SK-N-DZ (cell line): ENCODE measurements around the gene TACC3. TPM values are rescaled to one million over a fixed set of nuclear protein-coding genes. Genes with fewer than 3 reads are reported as not detected.
A peak's percentile ranks its signal among the peaks of the same experiment; 100 is the strongest.
"Not testable (repeated sequence)": the region's sequence is repeated elsewhere in the genome, so short reads cannot be mapped to it uniquely, and the experiment has no call there.

Experiments used
- DNase-seq: peaks from one replicate; pipeline ENCODE4 v3.0.0-alpha.2; 2015; ENCODE audit warnings: low spot score
- polyA plus RNA-seq, 2 experiments: library from polyadenylated mRNA; depleted of rRNA; stranded (reverse); fragments of >200 nt; gene quantifications; 2 replicates each; pipeline ENCODE4 v1.2.3, GENCODE V29; 2014

The TACC3 gene
- polyA plus RNA-seq (2014; cell fraction: cytosol; rRNA removed): 28.0 and 30.2 TPM in 2 replicates
- polyA plus RNA-seq (2014; cell fraction: nucleus; rRNA removed): 90.5 and 232 TPM in 2 replicates

DNA sequence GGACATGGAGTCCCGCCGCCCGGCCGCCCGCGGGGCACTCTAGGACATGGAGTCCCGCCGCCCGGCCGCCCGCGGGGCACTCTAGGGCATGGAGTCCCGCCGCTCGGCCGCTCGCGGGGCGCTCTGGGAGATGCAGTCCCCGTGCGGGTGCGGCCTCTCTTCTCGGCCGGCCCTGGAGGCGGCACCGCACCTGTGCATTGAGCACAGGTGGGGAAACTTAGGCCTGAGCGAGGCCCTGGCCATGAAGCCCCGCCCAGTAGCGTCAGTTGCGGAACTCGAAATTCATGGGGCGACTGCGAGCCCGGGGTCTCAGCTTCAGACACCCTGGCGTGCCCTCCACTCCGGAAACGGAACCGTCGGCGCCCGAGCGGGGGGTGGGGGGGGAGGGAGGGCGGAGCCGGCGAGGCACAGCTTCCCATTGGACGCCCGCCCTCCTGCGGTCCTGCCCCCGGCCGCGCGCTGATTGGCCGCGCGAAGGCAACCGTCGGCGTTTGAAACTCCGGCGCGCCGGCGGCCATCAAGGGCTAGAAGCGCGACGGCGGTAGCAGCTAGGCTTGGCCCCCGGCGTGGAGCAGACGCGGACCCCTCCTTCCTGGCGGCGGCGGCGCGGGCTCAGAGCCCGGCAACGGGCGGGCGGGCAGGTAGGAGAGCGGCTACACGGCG lies at the start of gene TACC3, which contains the start of gene TMEM129:
TSS of gene TACC3 (plus strand) at position 519 of the 663 bp plus-strand sequence. CDS start 1,901 bp downstream, outside the sequence.
TSS of gene TMEM129 (minus strand) at position 321 of the 663 bp plus-strand sequence. CDS start 486 bp downstream, outside the sequence.
- peak; percentile 93 for DNase-seq

DNA sequence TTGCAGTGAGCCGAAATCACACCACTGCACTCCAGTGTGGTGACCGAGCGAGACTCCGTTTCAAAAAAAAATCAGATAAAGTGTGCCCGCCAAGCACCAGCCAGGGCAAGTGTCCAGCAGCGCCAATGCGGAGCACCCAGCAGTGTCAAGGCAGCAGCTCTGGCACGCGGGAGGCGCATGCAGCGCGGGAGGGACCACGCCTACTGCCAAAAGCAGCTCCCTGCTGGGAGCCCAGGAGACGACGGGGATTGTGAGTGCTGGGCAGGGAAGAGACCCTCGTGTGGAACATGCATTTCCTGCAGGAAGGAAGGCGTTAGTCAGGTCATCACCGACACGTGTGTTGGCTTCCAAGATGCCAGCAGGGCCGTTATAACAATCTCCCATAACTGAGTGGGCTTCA lies 47.6 kb upstream of the TACC3 start:
- no peak for DNase-seq

DNA sequence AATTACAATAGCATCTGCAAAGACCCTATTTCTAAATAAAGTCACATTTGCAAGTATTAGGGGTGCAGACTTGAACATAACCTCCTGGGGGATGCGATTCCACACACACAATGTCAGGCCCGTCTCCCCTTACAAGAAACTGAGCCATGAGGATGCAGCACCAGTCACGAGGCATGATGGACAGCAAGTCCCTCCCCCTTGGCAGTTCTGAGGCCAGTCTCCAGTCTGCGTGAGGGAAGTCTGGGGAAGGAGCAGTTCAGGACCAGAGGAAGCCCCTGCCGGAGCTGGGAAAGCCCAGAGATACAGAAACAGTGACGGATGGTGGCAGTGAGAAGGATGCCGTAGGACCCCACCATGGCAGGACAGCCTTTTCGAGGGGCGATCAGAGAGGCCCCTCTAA lies 46.6 kb upstream of the TACC3 start:
- peak; percentile 37 for DNase-seq

DNA sequence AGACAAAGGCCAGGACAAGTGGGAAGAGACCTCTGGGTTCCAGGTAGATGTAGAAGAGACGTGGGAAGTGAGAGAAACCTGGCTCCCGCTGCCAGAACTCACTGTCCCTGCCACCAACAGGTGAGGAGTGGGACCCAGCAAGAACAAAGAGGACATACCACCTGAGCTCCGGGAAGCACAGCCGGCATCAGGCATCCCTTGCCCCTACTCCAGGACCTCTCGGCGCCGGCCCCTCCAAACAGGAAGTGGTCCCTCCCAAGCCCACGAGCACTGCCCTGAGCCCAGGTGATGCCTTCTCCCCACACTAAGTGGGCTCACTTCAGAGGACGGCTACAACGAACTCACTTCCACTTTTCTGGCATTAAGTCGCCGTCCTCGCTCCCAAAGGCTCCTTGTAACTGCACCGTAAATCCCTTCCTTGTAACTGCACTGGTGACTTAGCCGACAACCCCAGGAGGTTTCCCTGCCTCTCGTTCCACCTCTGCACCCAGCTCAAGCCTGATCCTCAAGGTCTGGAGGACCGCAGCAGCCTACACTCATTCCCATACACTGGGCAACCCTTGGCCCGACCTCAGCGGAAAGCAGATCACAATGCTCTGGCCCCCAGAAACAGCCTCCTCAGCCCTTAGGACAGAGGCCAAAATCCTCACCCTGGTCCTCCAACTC lies 46.1 kb upstream of the TACC3 start:
- no peak for DNase-seq

DNA sequence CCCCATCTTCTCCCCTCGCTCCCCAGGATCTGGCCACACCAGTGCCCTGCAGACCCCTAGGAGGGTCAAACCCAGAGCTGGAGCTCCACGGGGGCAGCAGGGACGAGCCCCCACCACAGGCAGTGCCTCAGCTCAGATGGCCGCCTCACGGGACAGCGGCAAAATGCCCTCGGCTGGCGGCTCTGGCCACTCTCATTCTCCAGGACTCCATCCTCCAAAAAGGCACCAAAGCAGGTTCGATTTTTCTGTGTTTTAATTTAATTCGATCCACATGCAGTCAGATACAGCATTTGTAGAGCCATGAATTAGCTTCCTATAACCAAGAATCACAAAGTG lies 45.6 kb upstream of the TACC3 start:
- no peak for DNase-seq

DNA sequence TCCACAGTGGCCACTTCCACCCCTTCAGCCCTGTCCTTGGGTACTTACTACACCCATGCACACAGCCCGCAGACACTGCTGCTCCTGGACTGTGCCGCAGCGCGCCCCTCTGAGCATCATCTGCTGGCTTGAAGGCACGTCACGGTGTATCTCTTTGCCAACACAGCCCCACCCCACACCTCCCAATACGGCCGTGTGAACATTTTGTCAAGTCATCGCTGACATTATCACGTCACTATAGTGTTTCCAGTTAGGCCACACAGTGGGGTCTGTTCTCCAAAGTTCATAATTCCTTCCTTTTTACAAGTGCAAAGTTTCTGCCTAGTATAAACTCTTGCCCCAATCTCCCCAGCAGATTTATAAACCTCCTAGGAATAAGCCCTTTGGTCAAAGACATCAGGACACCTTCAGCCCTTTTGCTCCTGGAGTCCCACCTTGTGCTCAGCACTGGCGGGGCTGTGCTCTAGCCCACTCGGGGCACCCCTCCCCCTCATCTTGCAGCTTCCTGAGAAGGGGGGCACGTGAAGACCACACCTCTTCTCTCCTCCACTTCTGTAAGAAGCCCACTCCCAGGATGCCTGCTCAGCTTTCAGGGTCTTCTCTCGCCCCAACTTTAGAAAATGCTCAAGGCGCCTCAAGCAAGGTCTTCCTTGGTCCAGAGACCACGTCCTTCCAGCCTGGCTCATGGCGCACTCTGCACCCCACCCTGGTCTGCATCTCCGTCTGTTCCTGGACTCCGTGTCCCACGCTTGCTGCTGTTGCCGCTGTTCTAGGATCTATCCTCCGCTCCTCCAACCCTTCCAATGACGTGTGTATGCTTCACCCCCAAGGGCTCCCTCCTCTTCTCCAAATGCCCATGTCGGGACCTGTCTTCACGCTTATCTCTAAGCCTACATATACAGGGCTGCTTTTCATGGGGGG lies 44.5 kb upstream of the TACC3 start:
- DNase-seq: no peak

DNA sequence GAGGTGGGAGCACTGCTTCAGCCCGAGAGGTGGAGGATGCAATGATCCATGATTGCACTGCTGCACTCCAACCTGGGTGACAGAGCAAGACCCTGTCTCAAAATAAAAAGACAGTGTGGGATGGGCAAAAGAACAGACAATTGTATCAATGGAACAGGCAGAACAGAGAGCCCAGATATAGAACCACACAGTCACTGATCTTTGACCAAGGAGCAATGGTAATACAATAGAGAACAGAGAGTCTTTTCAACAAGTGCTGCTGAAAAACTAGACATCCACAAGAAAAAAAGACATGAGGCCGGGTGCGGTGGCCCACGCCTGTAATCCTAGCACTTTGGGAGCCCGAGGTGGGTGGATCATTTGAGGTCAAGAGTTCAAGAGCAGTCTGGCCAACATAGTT lies 43.1 kb upstream of the TACC3 start:
- no peak for DNase-seq

DNA sequence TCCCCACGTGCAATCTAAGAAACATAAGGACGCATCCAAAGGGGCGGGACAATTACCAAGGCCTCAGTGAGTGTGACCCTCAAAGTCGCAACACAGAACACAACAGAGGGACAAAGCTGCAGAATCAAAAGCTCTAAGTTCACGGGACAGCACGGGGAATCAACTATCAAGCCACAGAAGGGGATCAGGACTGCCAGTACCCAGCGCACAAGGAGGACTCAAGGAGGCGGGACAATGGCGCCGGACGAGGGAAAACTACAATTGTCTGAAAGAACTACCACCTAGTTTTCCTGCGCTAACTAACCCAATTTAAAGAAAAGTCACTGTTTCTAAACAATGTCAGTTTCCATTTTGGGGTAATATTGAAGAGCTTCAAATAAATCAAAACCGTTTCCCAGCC lies 38.5 kb upstream of the TACC3 start:
- DNase-seq: no peak

DNA sequence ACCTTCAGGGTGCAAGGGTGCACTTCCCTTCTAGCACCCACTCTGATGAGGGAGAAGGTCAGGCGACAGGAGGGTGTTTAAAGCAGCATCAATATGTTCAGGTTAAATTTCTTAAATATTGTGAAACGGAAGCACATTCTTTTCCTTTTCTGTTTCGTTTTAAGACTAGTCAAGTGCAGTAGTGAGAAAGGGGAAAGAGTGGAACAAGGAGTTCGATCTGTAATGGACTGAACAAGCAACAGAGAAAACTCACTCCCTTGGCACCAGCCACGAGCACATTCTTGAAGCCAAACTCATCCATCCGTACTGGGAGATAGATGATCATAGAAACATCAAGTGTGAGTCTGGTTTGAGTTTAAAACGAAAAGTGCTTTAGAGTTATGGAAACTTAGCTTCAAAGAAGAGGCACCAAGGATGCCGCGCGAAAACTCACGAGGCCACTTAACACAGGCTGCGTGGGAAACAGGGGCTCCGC lies 38.0 kb upstream of the TACC3 start:
- no peak for DNase-seq

DNA sequence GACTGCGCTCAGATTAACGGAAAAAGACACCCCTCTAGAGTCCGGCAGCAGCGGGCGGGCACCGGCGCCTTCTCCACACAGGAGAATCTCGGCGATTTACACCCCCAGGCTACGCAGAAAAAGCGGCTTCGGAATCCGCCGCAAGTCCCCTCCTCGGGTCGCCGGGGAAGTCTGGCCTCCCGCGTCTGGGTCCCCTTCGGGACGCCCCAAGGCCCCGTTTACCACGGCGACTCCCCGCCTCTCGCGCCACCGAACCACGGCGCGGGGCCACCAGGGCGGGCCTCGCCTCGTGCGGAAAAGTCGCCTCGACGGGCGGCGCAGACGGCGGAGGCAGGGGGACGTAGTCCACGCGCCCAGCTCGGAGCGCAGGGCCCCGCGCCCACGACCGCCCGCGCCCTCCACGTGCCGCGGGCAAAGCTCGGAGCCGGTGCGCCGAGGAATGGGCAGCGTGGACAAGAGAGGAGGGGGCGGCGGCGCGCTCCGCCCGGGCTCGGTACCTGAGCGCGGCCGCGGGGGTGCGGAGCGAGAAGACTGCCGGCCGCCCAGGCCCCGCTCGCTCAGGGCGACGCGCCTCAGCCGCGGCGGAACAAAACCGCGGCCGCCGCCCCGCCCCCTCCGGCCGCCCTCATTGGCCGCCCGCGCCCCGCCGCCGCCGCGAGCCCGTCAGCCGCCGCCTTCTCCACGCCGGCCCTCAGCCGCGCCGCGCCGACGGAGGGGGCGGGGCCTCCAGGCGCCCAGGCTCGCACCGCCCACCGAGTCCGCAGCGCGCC lies 37.4 kb upstream of the TACC3 start, which contains the start of gene FAM53A:
TSS of gene FAM53A (minus strand) at position 578 of the 770 bp plus-strand sequence. CDS start 15,572 bp downstream, outside the sequence.
- DNase-seq: peak; percentile 57

DNA sequence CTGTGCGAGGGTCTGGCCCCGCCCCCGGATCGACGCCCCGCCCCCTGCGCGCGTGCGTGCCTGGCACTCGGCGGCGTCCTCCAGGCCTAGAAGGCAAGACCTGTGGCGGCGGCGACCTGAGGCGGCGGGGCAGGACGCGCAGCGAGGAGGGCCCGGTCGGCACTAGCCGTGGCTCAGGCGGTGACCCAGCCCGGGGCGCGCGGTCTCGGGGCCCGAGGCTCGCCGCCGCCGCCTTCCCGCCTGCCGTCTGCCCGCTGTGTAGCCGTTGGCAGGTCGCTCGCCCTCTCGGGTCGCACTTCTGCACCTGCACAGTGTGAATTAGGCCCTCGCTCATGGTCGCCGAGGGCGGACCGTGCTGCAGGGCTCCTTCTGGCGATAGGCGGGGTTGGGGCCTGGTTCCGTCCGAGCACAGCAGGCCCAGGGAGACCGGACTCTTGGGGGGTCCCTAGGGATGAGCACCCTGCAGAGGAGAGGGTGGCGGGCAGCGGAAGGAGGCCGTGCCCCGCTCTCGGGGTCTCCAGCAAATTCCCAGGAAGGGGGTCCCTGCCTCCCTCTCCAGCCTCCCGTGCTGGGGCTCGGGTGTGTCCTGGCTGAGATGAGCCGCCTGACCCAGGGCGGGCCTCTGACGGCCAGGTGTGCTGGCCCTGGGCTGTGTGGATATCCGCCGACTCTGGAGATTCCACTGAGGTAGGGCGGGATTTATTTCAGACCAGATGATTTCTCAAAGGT lies 36.7 kb upstream of the TACC3 start:
- DNase-seq: no peak

DNA sequence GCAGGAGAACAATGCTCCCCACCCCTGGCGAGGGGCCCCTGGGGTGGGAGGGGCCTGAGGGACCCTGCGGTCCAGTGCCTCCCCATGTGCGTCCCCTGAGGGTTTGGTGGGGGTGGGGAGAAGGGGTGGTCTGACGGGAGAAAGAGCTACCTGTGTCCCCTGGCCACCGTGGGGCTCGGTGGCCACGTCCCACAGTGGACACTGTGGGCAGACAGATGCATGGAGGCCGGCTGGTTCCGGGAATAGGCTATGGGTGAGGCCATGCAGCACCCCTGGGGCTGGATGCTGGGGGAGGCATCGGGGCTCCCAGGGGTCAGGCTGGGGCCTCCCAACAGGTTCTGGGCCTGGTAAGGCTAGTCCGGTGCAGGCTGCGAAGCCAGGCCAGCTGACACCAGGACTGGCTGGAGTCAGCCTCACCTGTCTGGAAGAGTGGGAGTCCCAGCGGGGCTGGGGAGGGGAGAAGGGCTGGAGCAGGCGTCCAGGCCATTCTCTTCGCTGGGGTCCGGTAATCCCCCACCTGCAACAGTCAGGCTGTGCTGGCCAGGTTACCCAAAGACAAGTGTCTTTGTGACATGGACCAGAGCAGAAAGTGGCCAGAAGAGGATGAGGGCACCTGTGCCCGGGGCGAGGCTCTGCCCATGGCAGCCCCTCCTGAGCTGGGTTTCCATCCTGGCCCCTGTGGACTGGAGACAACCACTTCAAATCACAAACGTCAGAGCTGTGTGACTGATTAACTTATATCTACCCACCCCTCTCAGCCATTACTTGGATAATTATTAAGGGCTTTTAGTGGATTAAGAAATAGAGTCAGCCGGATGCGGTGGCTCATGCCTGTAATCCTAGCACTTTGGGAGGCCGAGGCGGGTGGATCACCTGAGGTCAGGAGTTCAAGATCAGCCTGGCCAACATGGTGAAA lies 35.8 kb upstream of the TACC3 start:
- DNase-seq: no peak

DNA sequence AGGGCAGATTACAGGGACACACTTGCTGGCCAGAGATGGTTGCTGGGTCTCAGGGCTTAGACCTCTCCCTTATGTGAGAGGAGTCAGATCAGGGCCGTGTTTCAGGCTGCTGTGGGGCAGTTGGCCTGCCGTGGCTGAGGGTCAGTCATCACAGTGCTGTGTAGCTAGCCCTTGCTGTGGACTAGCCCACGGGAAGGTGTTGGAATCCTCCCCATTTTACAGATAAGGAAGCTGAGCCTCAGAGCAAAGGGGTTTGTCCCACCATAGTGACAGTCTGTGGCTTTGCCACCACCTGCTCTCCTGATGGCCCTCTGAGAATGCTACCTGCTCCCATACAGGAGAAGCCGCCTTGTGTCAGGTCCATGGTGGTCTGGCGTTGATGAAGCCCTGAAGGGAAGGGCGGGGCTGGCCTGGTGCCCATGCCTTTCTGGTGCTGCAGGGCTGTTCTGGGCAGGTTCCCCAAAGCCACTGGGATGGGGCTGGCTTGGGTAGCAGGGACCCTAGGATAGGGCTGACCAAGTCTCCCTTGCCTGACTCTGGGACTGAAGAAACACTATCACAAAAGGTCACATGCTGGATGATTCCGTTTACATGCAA lies 34.8 kb upstream of the TACC3 start:
- DNase-seq: no peak

DNA sequence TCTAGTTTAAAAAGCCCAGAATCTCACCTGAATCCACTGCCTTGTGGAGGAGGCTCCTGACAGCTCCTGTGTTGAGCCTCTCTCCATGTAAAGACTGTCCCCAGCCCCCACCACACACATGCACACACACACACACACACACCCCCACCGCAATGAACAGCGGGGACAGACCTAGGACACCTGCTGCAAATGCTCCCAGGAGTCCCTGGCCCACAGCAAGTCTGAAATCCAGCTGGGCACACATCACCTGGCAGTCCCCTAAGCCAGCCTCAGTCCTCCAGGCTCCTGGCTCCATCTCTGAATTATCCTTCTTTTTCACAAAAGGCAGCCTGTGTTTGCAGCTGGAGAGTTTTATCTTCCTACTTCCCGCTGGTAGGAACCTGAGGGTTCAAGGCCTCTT lies 30.6 kb upstream of the TACC3 start:
- no peak for DNase-seq

DNA sequence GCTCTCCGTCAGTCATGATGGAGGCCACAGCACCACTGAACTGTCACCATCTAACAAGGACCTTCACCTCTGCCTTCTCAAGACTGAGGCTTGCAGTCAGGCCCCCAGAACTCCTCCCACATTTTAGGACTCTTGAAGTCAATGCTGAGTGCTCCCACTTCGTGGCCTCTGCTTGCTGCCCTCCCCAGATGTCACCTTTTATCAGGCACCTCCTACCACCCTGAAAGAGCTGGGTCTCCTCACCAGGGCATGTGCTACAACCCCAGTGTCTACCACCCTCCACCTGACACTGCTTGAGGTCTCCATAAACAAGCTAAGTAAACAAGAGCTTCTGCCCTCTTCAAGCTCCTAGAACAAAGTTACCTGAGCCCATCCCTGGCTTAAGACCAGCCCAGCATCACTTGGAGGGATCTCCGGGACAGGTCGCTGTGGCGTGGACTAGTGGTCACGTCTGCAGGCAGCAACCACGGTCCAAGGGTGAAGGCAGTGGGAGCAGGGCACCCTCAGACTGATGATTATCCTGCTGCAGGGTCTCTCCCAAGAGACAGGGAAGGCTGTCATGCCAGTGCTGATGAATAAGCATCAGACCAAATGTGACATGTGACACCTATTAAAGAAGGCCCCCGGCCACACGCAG lies 29.5 kb upstream of the TACC3 start:
- DNase-seq: no peak

DNA sequence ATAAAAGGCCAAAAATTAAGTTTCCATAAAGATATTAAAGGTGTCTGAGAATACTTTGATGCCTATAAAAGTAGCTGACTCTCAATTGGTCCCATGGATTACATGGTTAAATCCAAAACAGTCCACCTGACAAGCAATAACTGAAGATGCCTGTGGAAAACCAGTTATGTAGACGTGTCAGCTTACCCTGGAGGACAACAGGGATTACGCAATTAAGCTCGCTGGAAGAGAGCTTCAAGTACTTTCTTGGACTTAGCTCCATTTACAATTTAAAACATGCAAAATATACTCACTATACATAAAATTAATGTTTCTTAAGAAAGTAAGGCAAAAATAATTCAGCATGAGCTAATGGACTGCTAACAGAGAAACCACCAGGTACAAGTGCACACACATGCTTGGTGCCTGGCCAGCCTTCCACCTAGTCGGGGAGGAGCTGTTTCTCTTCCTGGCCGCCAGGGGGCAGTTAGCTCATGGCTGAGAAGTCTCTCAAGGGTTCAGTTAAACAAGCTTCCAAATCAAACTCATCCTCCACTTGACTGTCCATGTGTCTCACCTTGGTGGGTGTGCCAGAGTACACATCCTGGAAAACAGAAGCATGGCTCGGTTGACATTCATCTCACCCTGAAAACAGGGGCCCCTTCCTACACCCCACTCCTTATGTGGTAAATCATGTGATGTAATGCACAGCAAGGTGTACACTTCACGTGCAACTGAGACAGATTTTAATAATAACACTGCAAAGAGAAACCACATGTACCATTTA lies 28.0 kb upstream of the TACC3 start:
- peak; percentile 69 for DNase-seq

DNA sequence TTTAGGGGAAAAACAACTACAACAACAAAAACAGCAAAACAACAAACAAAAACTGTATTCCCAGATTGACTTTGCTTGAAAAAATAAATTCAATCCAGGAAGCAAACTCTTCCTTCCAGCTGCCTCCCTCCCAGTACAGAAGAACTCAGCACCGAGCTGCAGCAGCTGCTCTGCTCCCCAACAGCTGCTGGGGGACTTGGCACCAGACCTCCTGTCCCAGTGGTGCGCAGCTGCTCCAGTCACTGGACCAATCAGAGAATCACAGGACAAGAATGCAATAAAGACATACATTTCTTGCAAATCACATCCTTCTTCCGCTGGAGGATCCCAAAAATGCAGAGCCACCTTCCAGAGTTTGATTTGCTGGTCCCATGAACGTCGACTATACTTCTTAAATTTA lies 25.4 kb upstream of the TACC3 start:
- no peak for DNase-seq

DNA sequence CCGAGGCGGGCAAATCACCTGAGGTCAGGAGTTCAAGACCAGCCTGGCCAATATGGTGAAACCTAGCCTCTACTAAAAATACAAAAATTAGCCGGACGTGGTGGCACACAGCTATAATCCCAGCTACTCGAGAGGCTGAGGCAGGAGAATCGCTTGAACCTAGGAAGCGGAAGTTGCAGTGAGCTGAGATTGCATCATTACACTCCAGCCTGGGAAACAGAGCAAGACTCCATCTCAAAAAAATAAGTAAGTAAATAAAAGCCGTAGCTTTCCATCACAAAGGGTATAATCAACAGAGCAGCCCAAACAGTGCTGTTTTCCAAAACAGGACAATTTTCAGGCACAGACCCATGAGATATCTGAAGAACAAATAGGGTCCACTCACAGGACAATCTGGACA lies 19.6 kb upstream of the TACC3 start:
- not testable (repeated sequence) for DNase-seq
